H1 (cell line): ENCODE results near the gene CRIP1. TPM values are rescaled to one million over a fixed set of nuclear protein-coding genes. Genes with fewer than 3 reads are reported as not detected.

Experiments used
- CTCF ChIA-PET: fragments of 300-600 bp; sonication (Branson Sonifier 250); formaldehyde crosslinking; loops from one replicate; lab custom pipeline; 2021; ENCODE audit not compliant: partially characterized antibody; lab: Charles Lee
- POLR2A ChIA-PET: fragments of 300-600 bp; sonication (Branson Sonifier 250); formaldehyde crosslinking; loops from one replicate; lab custom pipeline; 2021; ENCODE audit warnings: inconsistent platforms; ENCODE audit not compliant: partially characterized antibody; lab: Charles Lee
- DNase-seq, 2 experiments: peaks; one replicate each; pipeline versions ENCODE4 v3.0.0 to v3.0.0-alpha.2; 2010 to 2022; ENCODE audit warnings: low spot score in 2 of 2, low read depth in 1 of 2, mixed read lengths in 1 of 2
- FAIRE-seq: peaks from 2 replicates; lab custom pipeline; 2011; peaks lifted over from hg19 to GRCh38; lab: Jason Lieb, UNC
- H2AFZ ChIP-seq: 2 replicates; pipeline ENCODE4 v1.8.1; 2012; ENCODE audit warnings: low read length, inconsistent platforms
- H2AK5ac ChIP-seq: 2 replicates; pipeline ENCODE4 v1.6.1; 2013; ENCODE audit warnings: low read depth, low read length
- H2BK120ac ChIP-seq: replicated peaks from 2 replicates; pipeline ENCODE3; 2013; ENCODE audit warnings: low read depth, low read length, inconsistent platforms
- H2BK12ac ChIP-seq: 2 replicates; pipeline ENCODE4 v1.6.1; 2013; ENCODE audit warnings: low read depth, low read length
- H2BK15ac ChIP-seq: 2 replicates; pipeline ENCODE4 v1.6.1; 2013; ENCODE audit warnings: low read length
- H2BK20ac ChIP-seq: 2 replicates; pipeline ENCODE4 v1.6.1; 2013; ENCODE audit warnings: low read length
- H2BK5ac ChIP-seq: 2 replicates; pipeline ENCODE4 v1.6.1; 2013; ENCODE audit warnings: low read depth, low read length
- H3K14ac ChIP-seq: 2 replicates; pipeline ENCODE4 v1.6.1; 2013; ENCODE audit warnings: inconsistent platforms; ENCODE audit not compliant: insufficient read length
- H3K18ac ChIP-seq: 2 replicates; pipeline ENCODE4 v1.6.1; 2013; ENCODE audit warnings: low read length; ENCODE audit errors: extremely low read depth
- H3K23ac ChIP-seq: 2 replicates; pipeline ENCODE4 v1.6.1; 2013; ENCODE audit warnings: inconsistent platforms; ENCODE audit not compliant: insufficient read length
- H3K23me2 ChIP-seq: 2 replicates; pipeline ENCODE4 v1.6.1; 2013; ENCODE audit warnings: low read depth, low read length
- H3K27ac ChIP-seq: 2 replicates; pipeline ENCODE4 v1.6.1; 2011; ENCODE audit warnings: low read depth, low read length, inconsistent platforms
- H3K27me3 ChIP-seq, 4 experiments: replicated peaks in 1 of 4; 1 replicate in 1 of 4; 2 replicates in 3 of 4; pipeline versions ENCODE4 v1.6.1 to v1.8.1; 2011 to 2013; ENCODE audit warnings: low read length in 3 of 4, mild to moderate bottlenecking in 3 of 4, inconsistent platforms in 2 of 4, mixed read lengths in 2 of 4, moderate library complexity in 1 of 4; ENCODE audit not compliant: control insufficient read depth in 3 of 4, insufficient read depth in 3 of 4; ENCODE audit errors: extremely low read depth in 1 of 4
- H3K36me3 ChIP-seq, 4 experiments: 2 replicates each; pipeline versions ENCODE4 v1.6.1 to v1.8.1; 2011 to 2013; ENCODE audit warnings: mild to moderate bottlenecking in 4 of 4, low read length in 3 of 4, moderate library complexity in 2 of 4, control low read depth in 1 of 4, inconsistent platforms in 1 of 4; ENCODE audit not compliant: insufficient read depth in 4 of 4, control insufficient read depth in 2 of 4
- H3K4ac ChIP-seq: replicated peaks from 2 replicates; pipeline ENCODE3; 2013; ENCODE audit warnings: low read length, low read depth, mixed read lengths, inconsistent platforms; ENCODE audit not compliant: insufficient read length
- H3K4me1 ChIP-seq, 4 experiments: replicated peaks in 1 of 4; 1 replicate in 1 of 4; 2 replicates in 3 of 4; pipeline versions ENCODE4 v1.6.1 to v1.8.1; 2011 to 2013; ENCODE audit warnings: low read length in 3 of 4, inconsistent platforms in 2 of 4, mixed read lengths in 1 of 4; ENCODE audit not compliant: insufficient read depth in 4 of 4, control insufficient read depth in 3 of 4
- H3K4me2 ChIP-seq, 2 experiments: 2 replicates each; pipeline versions ENCODE4 v1.6.1 to v1.8.1; 2011 to 2013; ENCODE audit warnings: low read depth in 2 of 2, low read length in 2 of 2, control low read depth in 1 of 2, inconsistent platforms in 1 of 2, mild to moderate bottlenecking in 1 of 2; ENCODE audit not compliant: insufficient read depth in 1 of 2
- H3K4me3 ChIP-seq, 4 experiments: fragments of 200-600, 300-600 bp in 1 of 4; sonication (generic), shearing (Covaris generic), sonication (Bioruptor Twin) in 1 of 4; 2 replicates each; pipeline versions ENCODE4 v1.5.1 to v1.8.1; 2011 to 2016; ENCODE audit warnings: low read length in 4 of 4, low read depth in 3 of 4, control low read depth in 2 of 4, inconsistent platforms in 2 of 4, mild to moderate bottlenecking in 2 of 4, mixed read lengths in 1 of 4, moderate library complexity in 1 of 4; ENCODE audit not compliant: insufficient read depth in 2 of 4; ENCODE audit errors: extremely low read depth in 1 of 4
- H3K56ac ChIP-seq: replicated peaks from 2 replicates; pipeline ENCODE3; 2013; ENCODE audit warnings: low read depth, mild to moderate bottlenecking, mixed read lengths, low read length, inconsistent platforms; ENCODE audit not compliant: insufficient read length
- H3K79me1 ChIP-seq: 2 replicates; pipeline ENCODE4 v1.6.1; 2013; ENCODE audit warnings: low read depth, low read length, control low read depth
- H3K79me2 ChIP-seq, 2 experiments: 2 replicates each; pipeline versions ENCODE4 v1.6.1 to v1.8.1; 2012 to 2013; ENCODE audit warnings: low read length in 2 of 2, mild to moderate bottlenecking in 2 of 2, inconsistent platforms in 1 of 2; ENCODE audit not compliant: insufficient read depth in 2 of 2, control insufficient read depth in 1 of 2
- H3K9ac ChIP-seq, 4 experiments: replicated peaks in 1 of 4; 1 replicate in 1 of 4; 2 replicates in 3 of 4; pipeline versions ENCODE4 v1.6.1 to v1.8.1; 2011 to 2013; ENCODE audit warnings: low read depth in 3 of 4, low read length in 3 of 4, control low read depth in 2 of 4, mild to moderate bottlenecking in 2 of 4, moderate library complexity in 2 of 4, inconsistent platforms in 1 of 4; ENCODE audit errors: extremely low read depth in 1 of 4
- H3K9me3 ChIP-seq, 2 experiments: 2 replicates each; pipeline versions ENCODE4 v1.6.1 to v1.8.1; 2012 to 2013; ENCODE audit warnings: mild to moderate bottlenecking in 2 of 2, moderate library complexity in 2 of 2, control low read depth in 1 of 2, inconsistent platforms in 1 of 2, low read depth in 1 of 2, low read length in 1 of 2, mixed read lengths in 1 of 2; ENCODE audit not compliant: insufficient read depth in 2 of 2
- H4K20me1 ChIP-seq, 2 experiments: replicated peaks in 1 of 2; 2 replicates each; pipeline versions ENCODE3 to v1.8.1; 2011 to 2013; ENCODE audit warnings: inconsistent platforms in 2 of 2, low read length in 2 of 2, mild to moderate bottlenecking in 1 of 2; ENCODE audit not compliant: insufficient read depth in 2 of 2, control insufficient read depth in 1 of 2
- H4K5ac ChIP-seq: 2 replicates; pipeline ENCODE4 v1.6.1; 2013; ENCODE audit warnings: low read length, low read depth, mixed read lengths, inconsistent platforms; ENCODE audit not compliant: insufficient read length
- H4K8ac ChIP-seq: 2 replicates; pipeline ENCODE4 v1.8.0; 2013; ENCODE audit warnings: mild to moderate bottlenecking, moderate library complexity, low read length, inconsistent platforms; ENCODE audit not compliant: insufficient read depth; ENCODE audit errors: extremely low read depth
- H4K91ac ChIP-seq: replicated peaks from 2 replicates; pipeline ENCODE3; 2013; ENCODE audit warnings: low read length, mixed read lengths, inconsistent platforms; ENCODE audit not compliant: insufficient read length
- CTCF ChIP-seq, 3 experiments: IDR thresholded peaks; 1 replicate in 2 of 3; 2 replicates in 1 of 3; pipeline versions ENCODE4 v1.5.1 to v1.6.1; 2011; ENCODE audit warnings: low read length in 3 of 3, mild to moderate bottlenecking in 3 of 3, inconsistent platforms in 2 of 3, low read depth in 1 of 3, moderate library complexity in 1 of 3; ENCODE audit not compliant: insufficient read depth in 1 of 3; ENCODE audit errors: control extremely low read depth in 1 of 3
- GABPA ChIP-seq: IDR thresholded peaks from 2 replicates; pipeline ENCODE4 v1.6.1; 2011; ENCODE audit warnings: mild to moderate bottlenecking, low read length, moderate library complexity, borderline replicate concordance; ENCODE audit not compliant: insufficient read depth
- GTF2F1 ChIP-seq: IDR thresholded peaks from 2 replicates; pipeline ENCODE4 v1.6.1; 2012; ENCODE audit warnings: low read depth, low read length, improper control_type of control experiment, borderline replicate concordance
- HDAC2 ChIP-seq, 2 experiments: fragments of 300-600 bp in 1 of 2; sonication (generic) in 1 of 2; IDR thresholded peaks; 2 replicates each; pipeline ENCODE4 v1.6.1; 2011 to 2012; ENCODE audit warnings: low read depth in 2 of 2, low read length in 2 of 2, mild to moderate bottlenecking in 2 of 2, moderate library complexity in 2 of 2, borderline replicate concordance in 1 of 2, inconsistent platforms in 1 of 2
- NRF1 ChIP-seq: IDR thresholded peaks from 2 replicates; pipeline ENCODE4 v1.6.1; 2011; ENCODE audit warnings: mild to moderate bottlenecking, low read depth, low read length, improper control_type of control experiment
- POLR2AphosphoS5 ChIP-seq: IDR thresholded peaks from 2 replicates; pipeline ENCODE4 v1.6.1; 2011; ENCODE audit warnings: low read depth, low read length
- RXRA ChIP-seq: IDR thresholded peaks from 2 replicates; pipeline ENCODE4 v1.6.1; 2011; ENCODE audit warnings: low read depth, mild to moderate bottlenecking, low read length, moderate library complexity; ENCODE audit not compliant: insufficient read depth
- SAP30 ChIP-seq: fragments of 300-600 bp; sonication (generic); IDR thresholded peaks from 2 replicates; pipeline ENCODE4 v1.7.1; 2012; ENCODE audit warnings: low read length, moderate library complexity, mild to moderate bottlenecking, inconsistent platforms; ENCODE audit not compliant: insufficient read depth, insufficient replicate concordance
- SIX5 ChIP-seq: IDR thresholded peaks from 2 replicates; pipeline ENCODE4 v1.6.1; 2011; ENCODE audit warnings: mild to moderate bottlenecking, low read depth, low read length
- SP1 ChIP-seq: IDR thresholded peaks from 2 replicates; pipeline ENCODE4 v1.6.1; 2011; ENCODE audit warnings: low read depth, low read length
- SUZ12 ChIP-seq: fragments of 200-600 bp; sonication (generic); IDR thresholded peaks from 2 replicates; pipeline ENCODE4 v1.6.1; 2012; ENCODE audit warnings: mild to moderate bottlenecking, inconsistent platforms, low read length, moderate library complexity, mixed read lengths
- whole genome bisulfite sequencing, 2 experiments: shearing (Covaris generic) in 1 of 2; methylation state at CpG; one replicate each; pipeline versions ENCODE4 v1.1.6 to v1.1.7; 2013 to 2015; ENCODE audit warnings: low lambda C conversion rate in 2 of 2, mixed read lengths in 2 of 2, inconsistent platforms in 1 of 2, low coverage in 1 of 2, missing lambda C conversion rate in 1 of 2; ENCODE audit not compliant: insufficient replicate concordance in 2 of 2, insufficient coverage in 1 of 2, insufficient read length in 1 of 2; ENCODE audit errors: extremely low coverage in 1 of 2, missing lambda C conversion rate in 1 of 2; 5-methylcytosine and 5-hydroxymethylcytosine counted together
- polyA plus RNA-seq, 7 experiments: library from polyadenylated mRNA; depleted of rRNA in 3 of 7; stranded (reverse) in 5 of 7; unstranded in 2 of 7; fragments of >200 nt in 5 of 7; fragments of 200-250 nt in 2 of 7; gene quantifications; 1 replicate in 5 of 7; 2 replicates in 1 of 7; 4 replicates in 1 of 7; pipeline versions ENCODE4 v1.2.1 to v1.2.3, GENCODE V29; 2011 to 2013; ENCODE audit warnings: missing spikeins in 2 of 7, mixed read lengths in 2 of 7
- total RNA-seq: library from RNA; stranded (reverse); fragmentation: NEBNext Ultra II Directional; extraction: Animal tissue kit (Norgen Biotek cat#: 25700); gene quantifications from 2 replicates; pipeline ENCODE4 v1.2.1, GENCODE V29; 2021

Gene CRIP1
- total and polyA plus RNA-seq, 2 of the 8 experiments (the other 6 are each of a cell fraction or from before 2014, with no cell fraction given): 1.2 to 2.2 TPM

GRCh38 chr14:105533391-105533790 is 46.7 kb downstream of the CRIP1 start:
- no peak for DNase-seq
- Histone ChIP-seq H2BK120ac (no peak overlapping the region), H3K14ac (no peak overlapping the region), H3K9ac (no peak overlapping the region), H3K27ac (no peak overlapping the region), H4K5ac (no peak overlapping the region), H4K20me1 (no peaks in the 10 kb centered on the region), H3K4me2 (no peak overlapping the region), H3K56ac (no peak overlapping the region), H2BK5ac (no peak overlapping the region), H3K23me2 (no peaks in the 10 kb centered on the region), H2BK20ac (no peak overlapping the region), H2BK12ac (no peak overlapping the region), H2AFZ (no peak overlapping the region), H3K79me1 (no peaks in the 10 kb centered on the region), H3K36me3 (no peaks in the 10 kb centered on the region), H2AK5ac (no peak overlapping the region), H3K27me3 (peaks cover 0 to 9% (median 5%) of the 10 kb centered on the region in 4 experiments; a peak in 5 of 7 replicates), H3K18ac (no peak overlapping the region), H3K4me1 (no peaks in the 10 kb centered on the region; a peak in 1 of 7 replicates), H3K23ac (no peak overlapping the region), H4K91ac (no peak overlapping the region), H4K8ac (no peak overlapping the region), H3K79me2 (no peaks in the 10 kb centered on the region), H3K4me3 (no peak overlapping the region), H3K9me3 (peaks cover 6 to 92% of the 10 kb centered on the region in 2 experiments; a peak in 3 of 4 replicates), H3K4ac (no peak overlapping the region), H2BK15ac (no peak overlapping the region)
- no peak for FAIRE-seq
- 86% methylated on average over 9 of the region's 9 CpGs; no CpG with 5 or more reads in 1 of the 2 experiments for WGBS, 2 experiments
- CTCF ChIA-PET: interaction anchor here (0.6 to 1.0 kb wide), 2 partner anchors 66 to 1261 kb away, joined by 3 read pairs; no protein-coding TSS in a partner anchor
- POLR2A ChIA-PET: no interaction called here
- TF ChIP-seq SUZ12 (no peak), POLR2AphosphoS5 (no peak), SIX5 (no peak), NRF1 (no peak), SP1 (no peak), SAP30 (no peak), RXRA (no peak), GTF2F1 (no peak), HDAC2 (IDR thresholded peaks at IDR 0.05; ENCODE audit: borderline replicate concordance in 1 of 2, low read depth in 2 of 2, low read length in 2 of 2) (no peak), GABPA (no peak), CTCF (IDR thresholded peaks at IDR 0.05; ENCODE audit: control extremely low read depth in 1 of 3, insufficient read depth in 1 of 3, low read depth in 1 of 3, low read length in 3 of 3) (no peak)
